A549 (cell line): ENCODE results near the gene ENO3. TPM values are rescaled to one million over a fixed set of nuclear protein-coding genes. Genes with fewer than 3 reads are reported as not detected.
A peak's percentile ranks its signal among the peaks of the same experiment; 100 is the strongest.

Experiments used
- ATAC-seq, 2 experiments: fragments of 200-7000 bp in 1 of 2; fragments of >200 bp in 1 of 2; cut with Nextera tagmentation in 1 of 2; cut with Tn5 transposase in 1 of 2; 3 replicates each; pipeline versions ENCODE4 v1.8.0 to v1.9.1; 2018 to 2020; ENCODE audit warnings: mild to moderate bottlenecking in 1 of 2, moderate library complexity in 1 of 2
- CTCF ChIA-PET: fragments of 300-600 bp; sonication (Branson Sonifier 250); formaldehyde crosslinking; extraction: SDS; loops from one replicate; lab custom pipeline; 2021; ENCODE audit warnings: antibody characterized with exemption, inconsistent platforms; lab: Yijun Ruan, JAX
- POLR2A ChIA-PET: fragments of 350-600 bp; formaldehyde crosslinking; extraction: SDS; loops from one replicate; lab custom pipeline; 2021; ENCODE audit warnings: antibody characterized with exemption, inconsistent platforms; lab: Yijun Ruan, JAX
- DNase-seq, 2 experiments: peaks; one replicate each; pipeline versions ENCODE4 v3.0.0 to v3.0.0-alpha.2; 2011 to 2016; ENCODE audit warnings: low read depth in 1 of 2, low spot score in 1 of 2
- FAIRE-seq: peaks from 2 replicates; lab custom pipeline; 2011; peaks lifted over from hg19 to GRCh38; lab: Jason Lieb, UNC
- H3K27ac ChIP-seq, 2 experiments: fragments of >200 bp; sonication (Bioruptor Twin); formaldehyde crosslinking; 3 replicates each; pipeline ENCODE4 v1.5.1; 2016 to 2017
- H3K4me1 ChIP-seq: fragments of >200 bp; sonication (Bioruptor Twin); formaldehyde crosslinking; 3 replicates; pipeline ENCODE4 v1.6.1; 2016
- H3K4me2 ChIP-seq: fragments of >200 bp; sonication (Bioruptor Twin); formaldehyde crosslinking; 3 replicates; pipeline ENCODE4 v1.6.1; 2016
- H3K4me3 ChIP-seq: fragments of >200 bp; sonication (Bioruptor Twin); formaldehyde crosslinking; 3 replicates; pipeline ENCODE4 v1.5.1; 2016
- H3K9me3 ChIP-seq: fragments of >200 bp; sonication (Bioruptor Twin); formaldehyde crosslinking; 3 replicates; pipeline ENCODE4 v1.6.1; 2016
- CBX8 ChIP-seq: fragments of 200-600 bp; sonication (generic); IDR thresholded peaks from 2 replicates; pipeline ENCODE4 v1.6.1; 2016
- CEBPB ChIP-seq, 2 experiments: fragments of >200 bp in 1 of 2; sonication (Bioruptor Twin) in 1 of 2; formaldehyde crosslinking in 1 of 2; IDR thresholded peaks; 2 replicates each; pipeline ENCODE4 v1.6.1; 2012 to 2016
- CHD2 ChIP-seq: fragments of 150-350 bp; IDR thresholded peaks from 2 replicates; pipeline ENCODE4 v1.6.1; 2014; ENCODE audit warnings: low read length; ENCODE audit not compliant: partially characterized antibody
- CHD4 ChIP-seq: fragments of 200-600 bp; sonication (generic); IDR thresholded peaks from 2 replicates; pipeline ENCODE4 v1.6.1; 2016; ENCODE audit warnings: antibody characterized with exemption, mild to moderate bottlenecking, borderline replicate concordance
- EP300 ChIP-seq, 2 experiments: fragments of >200 bp; sonication (Bioruptor Twin); formaldehyde crosslinking; IDR thresholded peaks; 2 replicates in 1 of 2; 3 replicates in 1 of 2; pipeline ENCODE4 v1.6.1; 2016 to 2017
- ESRRA ChIP-seq: fragments of 150-350 bp; IDR thresholded peaks from 2 replicates; pipeline ENCODE4 v1.6.1; 2014; ENCODE audit warnings: mild to moderate bottlenecking, low read length, borderline replicate concordance
- FOSL2 ChIP-seq, 2 experiments: fragments of 450-650 bp in 1 of 2; fragments of >200 bp in 1 of 2; sonication (Bioruptor Twin) in 1 of 2; formaldehyde crosslinking; IDR thresholded peaks; 2 replicates each; pipeline versions ENCODE4 v1.5.0 to v1.6.1; 2016 to 2020; ENCODE audit warnings: mild to moderate bottlenecking in 1 of 2, moderate library complexity in 1 of 2
- HDAC2 ChIP-seq: fragments of 200-600 bp; sonication (generic); IDR thresholded peaks from 2 replicates; pipeline ENCODE4 v1.6.1; 2016
- HOXB5 ChIP-seq: fragments of 250-450 bp; sonication (Bioruptor Pico); IDR thresholded peaks from 2 replicates; pipeline ENCODE4 v1.5.0; 2020; ENCODE audit warnings: mild to moderate bottlenecking, moderate library complexity
- JUN ChIP-seq, 2 experiments: fragments of >200 bp; sonication (Bioruptor Twin); formaldehyde crosslinking; IDR thresholded peaks; 2 replicates in 1 of 2; 3 replicates in 1 of 2; pipeline ENCODE4 v1.6.1; 2016 to 2017
- KDM1A ChIP-seq: fragments of 200-600 bp; sonication (generic); IDR thresholded peaks from 2 replicates; pipeline ENCODE4 v1.6.1; 2016; ENCODE audit warnings: low read depth, mild to moderate bottlenecking
- MAZ ChIP-seq: fragments of 150-350 bp; IDR thresholded peaks from 2 replicates; pipeline ENCODE4 v1.6.1; 2014; ENCODE audit warnings: antibody characterized with exemption, low read depth, low read length, borderline replicate concordance
- NPAS2 ChIP-seq: fragments of 250-450 bp; sonication (Bioruptor Pico); IDR thresholded peaks from 2 replicates; pipeline ENCODE4 v1.8.0; 2022; ENCODE audit warnings: mild to moderate bottlenecking, moderate library complexity, borderline replicate concordance
- NR3C1 ChIP-seq: fragments of >200 bp; sonication (Bioruptor Twin); formaldehyde crosslinking; IDR thresholded peaks from 3 replicates; pipeline ENCODE4 v1.6.1; 2017
- PHF8 ChIP-seq: fragments of 200-600 bp; sonication (generic); IDR thresholded peaks from 2 replicates; pipeline ENCODE4 v1.6.1; 2016; ENCODE audit warnings: low read depth, mild to moderate bottlenecking, antibody characterized with exemption, moderate library complexity, borderline replicate concordance
- POLR2AphosphoS2 ChIP-seq: conservative IDR thresholded peaks from 2 replicates; pipeline ENCODE4 v1.6.1; 2012; ENCODE audit warnings: low read length, improper control_type of control experiment, inconsistent platforms
- RAD21 ChIP-seq, 2 experiments: fragments of >200 bp in 1 of 2; sonication (Bioruptor Twin) in 1 of 2; formaldehyde crosslinking in 1 of 2; IDR thresholded peaks in 1 of 2; conservative IDR thresholded peaks in 1 of 2; 2 replicates in 1 of 2; 3 replicates in 1 of 2; pipeline ENCODE4 v1.6.1; 2012 to 2018; ENCODE audit warnings: inconsistent platforms in 1 of 2
- RARB ChIP-seq: fragments of 250-450 bp; sonication (Bioruptor Pico); IDR thresholded peaks from 2 replicates; pipeline ENCODE4 v1.8.0; 2021; ENCODE audit warnings: mild to moderate bottlenecking, moderate library complexity
- RNF2 ChIP-seq: fragments of 200-600 bp; sonication (generic); IDR thresholded peaks from 2 replicates; pipeline ENCODE4 v1.6.1; 2016; ENCODE audit warnings: low read depth, mild to moderate bottlenecking, antibody characterized with exemption, moderate library complexity, borderline replicate concordance
- SREBF2 ChIP-seq: fragments of 450-650 bp; IDR thresholded peaks from 2 replicates; pipeline ENCODE4 v1.6.1; 2014; ENCODE audit warnings: mild to moderate bottlenecking, moderate library complexity
- ZNF302 ChIP-seq: fragments of 250-450 bp; sonication (Bioruptor Pico); IDR thresholded peaks from 2 replicates; pipeline ENCODE4 v1.9.0; 2021; ENCODE audit warnings: inconsistent platforms, mild to moderate bottlenecking, moderate library complexity
- WGBS: methylation state at CpG from one replicate; pipeline ENCODE4 v1.1.6; 2017; ENCODE audit errors: missing lambda C conversion rate; 5-methylcytosine and 5-hydroxymethylcytosine counted together
- polyA plus RNA-seq, 4 experiments: library from polyadenylated mRNA; depleted of rRNA in 3 of 4; stranded (reverse); fragments of >200 nt; fragmentation: RNase III in 1 of 4; extraction: RNeasy Plus Mini Kit Qiagen cat#74134 plus additional on column Dnase treatment in 1 of 4; gene quantifications; 2 replicates in 3 of 4; 3 replicates in 1 of 4; pipeline ENCODE4 v1.2.3, GENCODE V29; 2011 to 2017
- TF ChIP-seq, protein P1 (sequence below): fragments of >200 bp; sonication (Bioruptor Twin); formaldehyde crosslinking; IDR thresholded peaks from 2 replicates; pipeline ENCODE4 v1.6.1; 2016
- TF ChIP-seq, protein P2 (sequence below): fragments of 150-350 bp; IDR thresholded peaks from 2 replicates; pipeline ENCODE4 v1.6.1; 2014; ENCODE audit warnings: low read depth, mild to moderate bottlenecking, low read length
- TF ChIP-seq, protein P3 (sequence below): IDR thresholded peaks from 2 replicates; pipeline ENCODE4 v1.6.1; 2012
- TF ChIP-seq, protein P4 (sequence below): fragments of >200 bp; sonication (Bioruptor Twin); formaldehyde crosslinking; IDR thresholded peaks from 3 replicates; pipeline ENCODE4 v1.5.1; 2016
- TF ChIP-seq, protein P5 (sequence below): fragments of 450-650 bp; IDR thresholded peaks from 2 replicates; pipeline ENCODE4 v1.6.1; 2014; ENCODE audit warnings: antibody characterized with exemption

ENO3 gene
- polyA plus RNA-seq, 2 of the 4 experiments (the other 2 are of a cell fraction): 52.5 to 109 TPM

DNA sequence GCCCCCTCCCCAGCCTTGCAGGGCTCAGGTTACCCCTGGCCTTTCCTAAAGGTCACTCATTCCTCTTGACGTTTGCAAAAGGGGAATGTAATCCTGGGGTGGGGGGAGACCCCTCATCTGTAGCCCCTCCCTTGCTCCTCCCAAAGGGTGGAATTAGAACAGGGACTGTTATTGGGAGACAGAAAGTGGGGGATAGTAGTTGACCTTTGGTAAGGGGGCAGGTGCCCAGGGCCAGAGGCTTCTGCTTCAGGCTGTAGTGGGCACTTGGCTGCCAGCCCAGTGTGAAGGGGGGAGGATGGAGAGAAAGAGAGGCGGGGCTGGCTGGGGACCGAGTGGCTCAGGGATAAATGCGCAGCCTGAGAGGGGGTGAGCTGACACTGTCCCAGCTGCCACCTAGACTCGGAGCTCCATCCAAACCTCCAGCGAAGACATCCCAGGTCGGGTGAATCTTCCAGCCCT is at the start of gene ENO3 (continued):
- no peak for TF ChIP-seq PHF8

DNA sequence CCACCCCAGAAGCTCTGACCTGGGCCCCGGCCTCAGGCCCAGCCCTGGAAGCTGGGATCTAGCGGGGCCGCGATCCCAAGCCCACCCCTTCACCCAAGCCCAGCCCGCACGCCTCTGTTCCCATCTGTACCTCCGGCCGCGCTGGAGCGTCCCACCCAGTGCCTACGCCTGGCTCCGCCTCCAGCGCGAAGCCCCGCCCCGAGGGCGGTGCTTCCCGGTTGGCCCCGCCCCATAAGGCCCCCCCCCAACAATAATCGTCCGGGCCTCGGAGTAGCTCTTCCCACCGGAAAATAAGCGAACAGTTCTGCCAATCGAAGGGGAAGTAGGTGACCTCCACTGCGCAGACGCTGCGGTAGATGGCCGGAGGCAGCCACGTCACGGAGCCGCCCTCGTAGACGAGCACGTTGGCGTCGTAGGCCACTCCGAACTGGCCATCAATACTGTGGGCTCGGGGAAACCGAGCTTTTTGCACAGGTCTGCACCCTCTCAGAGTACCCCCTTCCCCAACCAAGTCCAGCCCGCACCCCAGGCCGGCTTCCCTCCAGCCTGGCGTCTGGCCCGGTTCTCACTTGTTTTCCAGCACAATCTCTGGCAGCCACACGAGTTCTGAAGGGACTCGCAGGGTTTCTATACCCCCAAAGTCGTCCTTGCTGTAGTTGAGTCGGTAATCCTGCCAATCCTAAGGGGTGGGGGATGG is 49.1 kb upstream of the ENO3 start:
- ATAC-seq (no peak), FAIRE-seq (no peak), DNase-seq (no peak)
- Histone ChIP-seq H3K4me2 (no peak overlapping the region), H3K9me3 (no peaks in the 10 kb centered on the region), H3K27ac (no peak overlapping the region), H3K4me3 (no peak overlapping the region), H3K4me1 (0 out of 3 replicates have a peak, but pooled peaks cover 5% of the 10 kb centered on the region)
- TF ChIP-seq, protein P1, sequence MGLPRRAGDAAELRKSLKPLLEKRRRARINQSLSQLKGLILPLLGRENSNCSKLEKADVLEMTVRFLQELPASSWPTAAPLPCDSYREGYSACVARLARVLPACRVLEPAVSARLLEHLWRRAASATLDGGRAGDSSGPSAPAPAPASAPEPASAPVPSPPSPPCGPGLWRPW: no peak
- no peak for TF ChIP-seq NPAS2
- TF ChIP-seq, protein P2, sequence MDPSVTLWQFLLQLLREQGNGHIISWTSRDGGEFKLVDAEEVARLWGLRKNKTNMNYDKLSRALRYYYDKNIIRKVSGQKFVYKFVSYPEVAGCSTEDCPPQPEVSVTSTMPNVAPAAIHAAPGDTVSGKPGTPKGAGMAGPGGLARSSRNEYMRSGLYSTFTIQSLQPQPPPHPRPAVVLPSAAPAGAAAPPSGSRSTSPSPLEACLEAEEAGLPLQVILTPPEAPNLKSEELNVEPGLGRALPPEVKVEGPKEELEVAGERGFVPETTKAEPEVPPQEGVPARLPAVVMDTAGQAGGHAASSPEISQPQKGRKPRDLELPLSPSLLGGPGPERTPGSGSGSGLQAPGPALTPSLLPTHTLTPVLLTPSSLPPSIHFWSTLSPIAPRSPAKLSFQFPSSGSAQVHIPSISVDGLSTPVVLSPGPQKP: no peak
- no peak for TF ChIP-seq POLR2AphosphoS2
- no peak for TF ChIP-seq HDAC2
- TF ChIP-seq KDM1A: no peak
- TF ChIP-seq, protein P3, sequence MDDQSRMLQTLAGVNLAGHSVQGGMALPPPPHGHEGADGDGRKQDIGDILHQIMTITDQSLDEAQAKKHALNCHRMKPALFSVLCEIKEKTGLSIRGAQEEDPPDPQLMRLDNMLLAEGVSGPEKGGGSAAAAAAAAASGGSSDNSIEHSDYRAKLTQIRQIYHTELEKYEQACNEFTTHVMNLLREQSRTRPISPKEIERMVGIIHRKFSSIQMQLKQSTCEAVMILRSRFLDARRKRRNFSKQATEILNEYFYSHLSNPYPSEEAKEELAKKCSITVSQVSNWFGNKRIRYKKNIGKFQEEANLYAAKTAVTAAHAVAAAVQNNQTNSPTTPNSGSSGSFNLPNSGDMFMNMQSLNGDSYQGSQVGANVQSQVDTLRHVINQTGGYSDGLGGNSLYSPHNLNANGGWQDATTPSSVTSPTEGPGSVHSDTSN: no peak
- no peak for TF ChIP-seq RNF2
- TF ChIP-seq, protein P4, sequence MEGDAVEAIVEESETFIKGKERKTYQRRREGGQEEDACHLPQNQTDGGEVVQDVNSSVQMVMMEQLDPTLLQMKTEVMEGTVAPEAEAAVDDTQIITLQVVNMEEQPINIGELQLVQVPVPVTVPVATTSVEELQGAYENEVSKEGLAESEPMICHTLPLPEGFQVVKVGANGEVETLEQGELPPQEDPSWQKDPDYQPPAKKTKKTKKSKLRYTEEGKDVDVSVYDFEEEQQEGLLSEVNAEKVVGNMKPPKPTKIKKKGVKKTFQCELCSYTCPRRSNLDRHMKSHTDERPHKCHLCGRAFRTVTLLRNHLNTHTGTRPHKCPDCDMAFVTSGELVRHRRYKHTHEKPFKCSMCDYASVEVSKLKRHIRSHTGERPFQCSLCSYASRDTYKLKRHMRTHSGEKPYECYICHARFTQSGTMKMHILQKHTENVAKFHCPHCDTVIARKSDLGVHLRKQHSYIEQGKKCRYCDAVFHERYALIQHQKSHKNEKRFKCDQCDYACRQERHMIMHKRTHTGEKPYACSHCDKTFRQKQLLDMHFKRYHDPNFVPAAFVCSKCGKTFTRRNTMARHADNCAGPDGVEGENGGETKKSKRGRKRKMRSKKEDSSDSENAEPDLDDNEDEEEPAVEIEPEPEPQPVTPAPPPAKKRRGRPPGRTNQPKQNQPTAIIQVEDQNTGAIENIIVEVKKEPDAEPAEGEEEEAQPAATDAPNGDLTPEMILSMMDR: no peak
- no peak for TF ChIP-seq CHD4
- no peak for TF ChIP-seq RARB (CRISPR knock-in tag)
- TF ChIP-seq EP300 (IDR thresholded peaks at IDR 0.05): no peak
- no peak for TF ChIP-seq NR3C1
- TF ChIP-seq MAZ: no peak
- no peak for TF ChIP-seq ESRRA
- no peak for TF ChIP-seq CEBPB (IDR thresholded peaks at IDR 0.05)
- TF ChIP-seq PHF8: no peak
- no peak for TF ChIP-seq FOSL2 (IDR thresholded peaks at IDR 0.05)
- TF ChIP-seq FOSL2 (CRISPR knock-in tag; IDR thresholded peaks at IDR 0.05): no peak
- POLR2A ChIA-PET: interaction anchor here (1.9 kb wide), 1 partner anchor 112 kb away, joined by 6 read pairs; no protein-coding TSS in a partner anchor
- WGBS: 86% methylated on average over 43 of the region's 48 CpGs
- CTCF ChIA-PET: interaction anchor here (0.6 to 8.2 kb wide), 20 partner anchors 8 to 335 kb away, joined by 3 to 83 read pairs (median 6); partner anchors contain the start of genes ARRB2 and CAMTA2

DNA sequence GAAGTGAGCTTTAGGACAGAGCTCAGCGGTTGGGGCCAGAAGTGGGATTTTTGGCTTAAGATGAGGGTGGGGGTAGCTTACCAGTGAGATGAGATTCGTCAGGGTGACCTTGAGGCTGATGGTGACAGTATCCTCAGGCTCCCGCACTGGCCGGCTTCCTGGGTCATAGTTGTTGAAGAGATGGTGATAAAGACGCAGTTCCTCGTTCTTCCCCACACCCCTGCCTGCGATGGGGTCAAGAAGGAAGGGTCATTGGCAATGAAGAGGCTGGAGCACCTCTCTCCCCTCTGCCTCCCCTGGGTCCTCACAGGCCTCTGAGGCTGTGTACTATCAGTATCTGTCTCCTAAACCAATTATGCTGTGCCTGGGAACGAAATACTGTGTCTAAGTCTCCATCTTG is 48.4 kb upstream of the ENO3 start:
- 0 out of 3 replicates have a peak, but pooled peaks cover 5% of the 10 kb centered on the region for H3K4me1 ChIP-seq
- H3K4me2 ChIP-seq: no peak overlapping the region
- no peak overlapping the region for H3K27ac ChIP-seq
- H3K4me3 ChIP-seq: no peak overlapping the region
- 74% methylated on average over 8 of the region's 8 CpGs for WGBS
- ATAC-seq (peak; percentile 3 to 4; a peak in 3 of 6 replicates), FAIRE-seq (no peak), DNase-seq (no peak)
- TF ChIP-seq SREBF2 (no peak), HOXB5 (CRISPR knock-in tag) (no peak), CBX8 (no peak), CHD2 (no peak), RARB (CRISPR knock-in tag) (no peak), ESRRA (no peak), EP300 (IDR thresholded peaks at IDR 0.05) (no peak), JUN (IDR thresholded peaks at IDR 0.05) (no peak), RAD21 (conservative IDR thresholded peaks at IDR 0.05 in 1 of 2, IDR thresholded peaks at IDR 0.05 in 1 of 2) (no peak), POLR2AphosphoS2 (no peak), ZNF302 (no peak)
- TF ChIP-seq, protein P4: no peak
- TF ChIP-seq, protein P5, sequence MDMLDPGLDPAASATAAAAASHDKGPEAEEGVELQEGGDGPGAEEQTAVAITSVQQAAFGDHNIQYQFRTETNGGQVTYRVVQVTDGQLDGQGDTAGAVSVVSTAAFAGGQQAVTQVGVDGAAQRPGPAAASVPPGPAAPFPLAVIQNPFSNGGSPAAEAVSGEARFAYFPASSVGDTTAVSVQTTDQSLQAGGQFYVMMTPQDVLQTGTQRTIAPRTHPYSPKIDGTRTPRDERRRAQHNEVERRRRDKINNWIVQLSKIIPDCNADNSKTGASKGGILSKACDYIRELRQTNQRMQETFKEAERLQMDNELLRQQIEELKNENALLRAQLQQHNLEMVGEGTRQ: no peak
- no peaks in the 10 kb centered on the region for H3K9me3 ChIP-seq
- ChIA-PET CTCF (interaction anchor here (0.7 to 8.2 kb wide), 31 partner anchors 8 to 1533 kb away, joined by 3 to 83 read pairs (median 5); partner anchors contain the start of genes AIPL1, ARRB2, CAMTA2 and RNF167), POLR2A (no interaction called here)
